ENCODE data around the gene IRS2. TPM values are rescaled to one million over a fixed set of nuclear protein-coding genes. Genes with fewer than 3 reads are reported as not detected.

Gene IRS2
- total and polyA plus RNA-seq, 7 experiments from 2014 or later = 2.7 to 94.9 (median 26.1) TPM

DNA sequence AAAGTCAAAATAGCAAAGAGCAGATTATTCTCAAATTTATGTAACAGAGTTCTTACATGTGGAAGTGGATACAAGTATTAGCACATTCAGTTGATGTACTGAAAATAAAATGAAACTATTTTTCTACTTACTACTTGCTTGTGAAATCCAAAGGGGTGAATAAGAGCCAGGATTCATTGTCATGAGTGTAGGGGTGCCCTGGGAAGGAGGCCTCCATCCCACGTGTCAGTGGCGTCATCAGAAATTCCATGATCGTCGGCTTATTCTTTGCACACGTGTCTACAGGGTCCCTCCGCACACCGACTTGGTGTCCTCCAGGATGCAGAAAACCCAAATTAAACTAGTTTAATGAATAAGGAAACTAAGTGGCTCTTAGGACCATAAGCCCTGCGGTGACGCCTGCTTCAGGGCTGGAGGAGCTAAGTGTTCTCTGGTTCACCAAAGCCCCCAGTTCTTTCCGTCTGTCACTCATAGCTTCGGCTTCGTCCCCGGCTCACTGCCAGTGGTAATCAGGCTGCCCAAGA, 55.5 kb downstream of the IRS2 start:
- Mint-ChIP-seq H3K9me3 (peaks cover 0 to 9% (median 0%) of the 10 kb centered on the region in 11 donors), H3K36me3 (peaks cover 0 to 5% (median 0%) of the 10 kb centered on the region in 5 donors), H3K27me3 (peaks cover 0 to 21% (median 15%) of the 10 kb centered on the region in 5 donors), H3K4me1 (peaks cover 0 to 28% (median 6%) of the 10 kb centered on the region in 7 donors), H3K4me3 (peak overlapping the region in 4 of 10 donors; percentile 8 to 93 (median 84)), H3K27ac (peak overlapping the region in 1 of 9 donors; percentile 4)
- intact Hi-C loops (cut with micrococcal nuclease) = loop anchor here in 1 of 2 donors (5.0 kb wide), 1 partner anchor 56 kb away; the partner anchor contains the start of gene IRS2
- Histone ChIP-seq H3K27me3 (ENCODE audit: control insufficient read depth in 2 of 2, insufficient read depth in 2 of 2, low read length in 2 of 2) (no peaks in the 10 kb centered on the region), H3K36me3 (ENCODE audit: control insufficient read depth in 2 of 3, insufficient read depth in 3 of 3, low read length in 3 of 3) (no peaks in the 10 kb centered on the region), H3K4me3 (ENCODE audit: low read length) (no peak overlapping the region), H3K4me1 (ENCODE audit: control insufficient read depth in 2 of 2, insufficient read depth in 2 of 2, low read length in 2 of 2) (peaks cover 0 to 8% of the 10 kb centered on the region in 2 donors), H3K9me3 (ENCODE audit: control insufficient read depth in 2 of 3, low read length in 3 of 3) (no peaks in the 10 kb centered on the region), H3K27ac (ENCODE audit: low read depth, low read length) (no peak overlapping the region)
- ATAC-seq = no peak
- CTCF ChIA-PET = interaction anchor here (1.3 kb wide), 1 partner anchor 13 kb away, joined by 3 read pairs; no protein-coding TSS in a partner anchor
- POLR2A ChIA-PET = no interaction called here
- no peak for DNase-seq

DNA sequence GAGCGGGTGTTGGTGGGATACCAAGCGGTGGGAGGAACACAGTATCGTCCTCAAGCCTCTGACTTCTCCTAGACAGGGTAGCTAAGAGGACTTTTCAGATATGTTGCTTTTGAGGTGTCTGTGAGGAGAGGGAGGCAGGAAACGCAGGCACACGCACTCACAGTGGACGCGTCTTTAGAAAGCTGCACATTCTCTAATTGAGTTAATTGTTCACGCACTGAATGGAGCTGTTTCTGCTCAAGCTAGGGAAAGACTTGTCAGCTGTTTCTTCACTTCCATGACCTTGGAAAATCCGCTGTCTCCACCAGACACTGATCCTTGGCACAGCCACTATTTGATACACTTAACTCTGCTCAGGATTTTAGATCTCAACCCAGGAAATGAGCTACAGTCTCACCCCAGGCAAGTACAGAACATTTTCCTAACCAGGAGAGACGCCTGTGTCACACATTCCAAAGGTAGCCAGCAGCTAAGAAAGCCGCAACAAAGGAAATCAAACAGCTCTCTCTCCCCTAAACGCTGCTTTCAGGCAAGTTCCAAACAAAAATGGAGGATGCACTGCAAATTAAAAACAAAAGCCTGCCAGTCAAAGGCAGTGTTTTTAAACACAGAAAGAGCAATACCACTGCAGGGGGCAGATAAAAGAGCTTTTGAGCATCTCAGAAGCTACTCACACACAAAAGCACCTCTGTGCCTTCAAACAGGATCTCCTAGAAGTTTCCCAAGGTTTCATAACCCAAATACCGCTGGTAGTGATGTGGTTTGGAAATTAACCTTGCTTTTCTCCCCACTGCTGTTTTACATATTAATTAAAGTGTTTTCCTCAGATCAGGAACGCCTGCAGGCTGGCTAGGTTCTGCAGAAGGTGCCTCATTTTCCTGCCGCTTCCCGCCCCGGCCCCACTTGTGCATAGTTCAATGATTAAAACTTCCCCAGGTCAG, 57.3 kb downstream of the IRS2 start:
- Mint-ChIP-seq H3K27ac (no peak overlapping the region), H3K4me1 (peaks cover 0 to 28% (median 10%) of the 10 kb centered on the region in 7 donors), H3K36me3 (peaks cover 0 to 5% (median 0%) of the 10 kb centered on the region in 5 donors), H3K9me3 (peaks cover 0 to 9% (median 0%) of the 10 kb centered on the region in 11 donors), H3K4me3 (peak overlapping the region in 1 of 10 donors; percentile 3), H3K27me3 (peaks cover 0 to 21% (median 15%) of the 10 kb centered on the region in 5 donors)
- DNase-seq (no peak), ATAC-seq (no peak)
- H3K36me3 ChIP-seq (ENCODE audit: control insufficient read depth in 2 of 3, insufficient read depth in 3 of 3, low read length in 3 of 3) = no peaks in the 10 kb centered on the region
- no peak overlapping the region for H3K4me3 ChIP-seq (ENCODE audit: low read length)
- CTCF ChIA-PET = no interaction called here
- no peak overlapping the region for H3K27ac ChIP-seq (ENCODE audit: low read depth, low read length)
- intact Hi-C loops (cut with micrococcal nuclease) = no loop called here
- H3K4me1 ChIP-seq (ENCODE audit: control insufficient read depth in 2 of 2, insufficient read depth in 2 of 2, low read length in 2 of 2) = peaks cover 0 to 8% of the 10 kb centered on the region in 2 donors
- no peaks in the 10 kb centered on the region for H3K9me3 ChIP-seq (ENCODE audit: control insufficient read depth in 2 of 3, low read length in 3 of 3)
- H3K27me3 ChIP-seq (ENCODE audit: control insufficient read depth in 2 of 2, insufficient read depth in 2 of 2, low read length in 2 of 2) = no peaks in the 10 kb centered on the region
- POLR2A ChIA-PET = no interaction called here

DNA sequence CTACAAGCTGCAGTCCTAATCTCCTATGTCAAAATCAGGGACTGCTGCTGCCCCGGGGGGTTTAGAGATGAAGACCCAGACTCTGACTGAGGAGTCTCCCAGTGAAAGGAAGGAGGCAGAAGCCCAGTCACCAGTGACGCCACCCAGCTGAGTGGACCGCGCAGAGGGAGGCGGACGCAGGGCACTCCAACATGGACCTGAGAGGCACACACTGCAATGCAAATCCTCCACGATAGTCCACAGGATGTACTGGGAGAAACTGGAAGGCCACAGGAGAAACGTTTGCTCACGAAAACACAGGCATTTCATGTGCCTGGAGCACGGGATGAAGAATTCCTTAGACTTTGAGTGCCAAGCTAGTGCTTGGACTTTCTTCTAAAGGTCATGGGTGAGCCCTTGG, 58.3 kb downstream of the IRS2 start:
- Histone ChIP-seq H3K4me3 (ENCODE audit: low read length) (no peak overlapping the region), H3K27ac (ENCODE audit: low read depth, low read length) (no peak overlapping the region), H3K36me3 (ENCODE audit: control insufficient read depth in 2 of 3, insufficient read depth in 3 of 3, low read length in 3 of 3) (no peaks in the 10 kb centered on the region), H3K27me3 (ENCODE audit: control insufficient read depth in 2 of 2, insufficient read depth in 2 of 2, low read length in 2 of 2) (no peaks in the 10 kb centered on the region), H3K4me1 (ENCODE audit: control insufficient read depth in 2 of 2, insufficient read depth in 2 of 2, low read length in 2 of 2) (peaks cover 0 to 8% of the 10 kb centered on the region in 2 donors), H3K9me3 (ENCODE audit: control insufficient read depth in 2 of 3, low read length in 3 of 3) (no peaks in the 10 kb centered on the region)
- Mint-ChIP-seq H3K27ac (peak overlapping the region in 1 of 9 donors; percentile 78), H3K9me3 (peaks cover 0 to 6% (median 0%) of the 10 kb centered on the region in 11 donors), H3K36me3 (peaks cover 0 to 5% (median 0%) of the 10 kb centered on the region in 5 donors), H3K27me3 (peaks cover 0 to 21% (median 11%) of the 10 kb centered on the region in 5 donors), H3K4me1 (peaks cover 0 to 28% (median 7%) of the 10 kb centered on the region in 7 donors), H3K4me3 (peak overlapping the region in 1 of 10 donors; percentile 4)
- CTCF ChIA-PET = no interaction called here
- no peak for ATAC-seq
- intact Hi-C loops (cut with micrococcal nuclease) = no loop called here
- POLR2A ChIA-PET = no interaction called here
- no peak for DNase-seq

DNA sequence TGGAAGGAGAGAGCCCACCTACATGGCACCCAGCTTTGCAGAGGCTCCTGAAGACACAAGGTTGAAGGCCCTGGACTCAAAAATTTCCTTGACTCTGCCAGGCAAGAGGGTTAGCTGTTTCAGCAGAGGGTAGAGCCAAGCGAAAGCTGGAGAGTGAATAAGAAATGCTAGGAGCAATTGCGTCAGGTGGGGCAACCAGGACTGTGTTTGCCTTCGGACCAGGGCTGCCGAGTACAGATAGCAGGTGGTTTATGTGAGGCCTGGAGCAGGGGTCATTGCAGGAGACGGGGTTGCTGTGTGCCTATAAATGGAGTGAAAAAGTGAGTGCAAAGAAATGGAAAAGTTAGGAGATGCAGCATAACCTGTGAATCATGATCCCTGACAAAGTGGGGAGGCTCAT, 59.1 kb downstream of the IRS2 start:
- Mint-ChIP-seq H3K36me3 (peaks cover 0 to 4% (median 0%) of the 10 kb centered on the region in 5 donors), H3K4me1 (peaks cover 0 to 28% (median 7%) of the 10 kb centered on the region in 7 donors), H3K27ac (peak overlapping the region in 1 of 9 donors; percentile 8), H3K4me3 (peak overlapping the region in 1 of 10 donors; percentile 12), H3K9me3 (peaks cover 0 to 5% (median 0%) of the 10 kb centered on the region in 11 donors), H3K27me3 (peaks cover 0 to 20% (median 11%) of the 10 kb centered on the region in 5 donors)
- Histone ChIP-seq H3K36me3 (ENCODE audit: control insufficient read depth in 2 of 3, insufficient read depth in 3 of 3, low read length in 3 of 3) (no peaks in the 10 kb centered on the region), H3K4me1 (ENCODE audit: control insufficient read depth in 2 of 2, insufficient read depth in 2 of 2, low read length in 2 of 2) (peaks cover 0 to 8% of the 10 kb centered on the region in 2 donors), H3K27me3 (ENCODE audit: control insufficient read depth in 2 of 2, insufficient read depth in 2 of 2, low read length in 2 of 2) (no peaks in the 10 kb centered on the region), H3K27ac (ENCODE audit: low read depth, low read length) (no peak overlapping the region), H3K9me3 (ENCODE audit: control insufficient read depth in 2 of 3, low read length in 3 of 3) (no peaks in the 10 kb centered on the region), H3K4me3 (ENCODE audit: low read length) (no peak overlapping the region)
- POLR2A ChIA-PET = no interaction called here
- CTCF ChIA-PET = no interaction called here
- intact Hi-C loops (cut with micrococcal nuclease) = no loop called here
- no peak for ATAC-seq
- DNase-seq = no peak

DNA sequence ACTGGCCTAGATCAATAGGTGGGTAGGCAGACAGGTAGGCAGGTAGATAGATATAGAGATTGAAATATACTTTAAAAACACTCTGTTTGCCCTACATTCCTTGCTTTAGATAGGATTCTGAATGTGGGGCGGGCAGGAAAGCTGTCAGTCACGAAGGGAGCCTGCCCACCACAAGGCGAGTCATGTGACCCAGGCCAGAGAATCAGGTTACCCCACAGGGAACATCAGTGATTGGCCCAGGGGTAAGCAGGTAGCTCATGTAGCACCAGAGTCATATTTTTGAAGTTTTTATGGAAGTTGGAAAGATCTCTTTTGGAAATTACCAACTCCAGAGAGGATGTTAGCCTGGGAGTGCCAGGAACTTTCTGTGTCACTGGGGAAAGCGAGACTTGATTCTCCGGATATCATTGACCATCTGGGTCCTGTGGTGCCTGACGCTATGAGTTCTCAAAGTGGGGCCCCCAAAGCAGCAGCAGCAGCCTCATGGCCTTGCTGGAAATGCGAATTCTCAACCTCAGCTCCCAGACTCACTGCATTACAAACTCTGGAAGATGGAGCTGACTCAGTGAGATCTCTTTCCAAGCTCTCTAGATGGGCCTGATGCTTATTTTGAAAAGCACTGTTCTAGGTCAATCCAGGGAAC, 60.3 kb downstream of the IRS2 start:
- intact Hi-C loops (cut with micrococcal nuclease) = no loop called here
- Histone ChIP-seq H3K4me3 (ENCODE audit: low read length) (no peak overlapping the region), H3K4me1 (ENCODE audit: control insufficient read depth in 2 of 2, insufficient read depth in 2 of 2, low read length in 2 of 2) (peaks cover 0 to 3% of the 10 kb centered on the region in 2 donors), H3K9me3 (ENCODE audit: control insufficient read depth in 2 of 3, low read length in 3 of 3) (no peaks in the 10 kb centered on the region), H3K27ac (ENCODE audit: low read depth, low read length) (no peak overlapping the region), H3K36me3 (ENCODE audit: control insufficient read depth in 2 of 3, insufficient read depth in 3 of 3, low read length in 3 of 3) (no peaks in the 10 kb centered on the region), H3K27me3 (ENCODE audit: control insufficient read depth in 2 of 2, insufficient read depth in 2 of 2, low read length in 2 of 2) (no peaks in the 10 kb centered on the region)
- POLR2A ChIA-PET = no interaction called here
- H3K27me3 Mint-ChIP-seq = peaks cover 0 to 17% (median 11%) of the 10 kb centered on the region in 5 donors
- CTCF ChIA-PET = interaction anchor here (0.6 kb wide), 1 partner anchor 18 kb away, joined by 3 read pairs; no protein-coding TSS in a partner anchor
- H3K4me3 Mint-ChIP-seq = no peak overlapping the region
- ATAC-seq (no peak), DNase-seq (no peak)
- peaks cover 0 to 16% (median 6%) of the 10 kb centered on the region in 7 donors for H3K4me1 Mint-ChIP-seq
- no peaks in the 10 kb centered on the region for H3K36me3 Mint-ChIP-seq
- no peaks in the 10 kb centered on the region for H3K9me3 Mint-ChIP-seq
- H3K27ac Mint-ChIP-seq = no peak overlapping the region

DNA sequence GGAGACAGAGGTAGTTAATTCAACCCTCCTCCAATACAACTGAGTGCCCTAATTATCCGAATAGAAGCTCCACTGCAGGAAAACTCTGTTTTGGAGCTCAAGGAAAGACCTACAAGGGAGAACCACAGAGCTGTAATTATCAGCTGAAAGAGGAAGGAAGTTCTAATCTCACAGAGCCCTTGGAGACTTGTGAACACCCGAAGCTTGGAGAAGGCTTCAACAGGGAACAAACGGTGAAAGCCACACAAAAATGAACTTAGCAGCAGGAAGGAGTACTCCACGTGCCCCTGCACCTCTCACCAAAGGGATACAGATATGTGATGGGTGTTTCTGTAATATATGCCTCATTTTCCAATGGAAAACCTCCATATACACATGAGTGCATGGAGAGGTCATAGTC, 61.1 kb downstream of the IRS2 start:
- Mint-ChIP-seq H3K4me3 (no peak overlapping the region), H3K27ac (no peak overlapping the region), H3K9me3 (no peaks in the 10 kb centered on the region), H3K4me1 (peaks cover 0 to 14% (median under 1%) of the 10 kb centered on the region in 7 donors), H3K36me3 (no peaks in the 10 kb centered on the region), H3K27me3 (peaks cover under 1 to 18% (median 15%) of the 10 kb centered on the region in 5 donors)
- Histone ChIP-seq H3K36me3 (ENCODE audit: control insufficient read depth in 2 of 3, insufficient read depth in 3 of 3, low read length in 3 of 3) (no peaks in the 10 kb centered on the region), H3K27me3 (ENCODE audit: control insufficient read depth in 2 of 2, insufficient read depth in 2 of 2, low read length in 2 of 2) (no peaks in the 10 kb centered on the region), H3K4me3 (ENCODE audit: low read length) (no peak overlapping the region), H3K9me3 (ENCODE audit: control insufficient read depth in 2 of 3, low read length in 3 of 3) (no peaks in the 10 kb centered on the region), H3K27ac (ENCODE audit: low read depth, low read length) (no peak overlapping the region), H3K4me1 (ENCODE audit: control insufficient read depth in 2 of 2, insufficient read depth in 2 of 2, low read length in 2 of 2) (no peaks in the 10 kb centered on the region)
- CTCF ChIA-PET = no interaction called here
- POLR2A ChIA-PET = no interaction called here
- DNase-seq (no peak), ATAC-seq (no peak)
- intact Hi-C loops (cut with micrococcal nuclease) = no loop called here
